GM19438 (cell line): ENCODE data around the gene STPG3.
"Not testable (repeated sequence)": the region's sequence is repeated elsewhere in the genome, so short reads cannot be mapped to it uniquely, and the experiment has no call there.

ENCODE experiments used
- ATAC-seq: cut with Tn5 transposase; IDR thresholded peaks from one replicate; pipeline ENCODE4 v1.9.1; 2021; ENCODE audit warnings: low read depth; ENCODE audit not compliant: unreplicated experiment

The STPG3 gene

GRCh38 chr9:137244486-137245449 is 6.3 kb upstream of the STPG3 start:
- ATAC-seq, result no peak

GRCh38 chr9:137245450-137246421 is 5.3 kb upstream of the STPG3 start:
- ATAC-seq, result no peak

GRCh38 chr9:137247135-137247915 is 3.8 kb upstream of the STPG3 start:
- ATAC-seq, result no peak

- no peak for ATAC-seq
Observed at GRCh38 chr9:137247916-137248175, 3.2 kb upstream of the STPG3 start.

GRCh38 chr9:137250329-137251193 is 525 bp upstream of the STPG3 start:
- no peak for ATAC-seq

- no peak for ATAC-seq
Observed at GRCh38 chr9:137251490-137252268, 593 bp downstream of the STPG3 start.

- no peak for ATAC-seq
Observed at GRCh38 chr9:137252555-137253506, 1.7 kb downstream of the STPG3 start.

- no peak for ATAC-seq
Observed at GRCh38 chr9:137253717-137254623, 2.9 kb downstream of the STPG3 start.

- ATAC-seq, result peak; percentile 69
Observed at GRCh38 chr9:137254624-137255447, 3.8 kb downstream of the STPG3 start, which contains the start of gene NELFB. Gene NELFB, plus strand, starts transcription at chr9:137255327.

GRCh38 chr9:137255448-137256114 is 4.5 kb downstream of the STPG3 start:
- ATAC-seq, result peak; percentile 30

GRCh38 chr9:137256362-137256761 is 5.3 kb downstream of the STPG3 start:
- ATAC-seq, result no peak

- no peak for ATAC-seq
Observed at GRCh38 chr9:137256856-137257255, 5.8 kb downstream of the STPG3 start.

GRCh38 chr9:137262173-137262908 is 11.3 kb downstream of the STPG3 start:
- ATAC-seq, result not testable (repeated sequence)

- no peak for ATAC-seq
Observed at GRCh38 chr9:137262909-137263285, 11.8 kb downstream of the STPG3 start.

- ATAC-seq, result no peak
Observed at GRCh38 chr9:137263506-137263905, 12.4 kb downstream of the STPG3 start.
